GM06990 (cell line): ENCODE data around the gene ANKRD53.

Experiments used
- DNase-seq: peaks from one replicate; pipeline ENCODE4 v3.0.0-alpha.2; 2011; ENCODE audit not compliant: insufficient read length; ENCODE audit errors: extremely low read depth
- H3K27me3 ChIP-seq: replicated peaks from 2 replicates; pipeline ENCODE4 v1.6.0; 2011; ENCODE audit warnings: low read length; ENCODE audit not compliant: control insufficient read depth, insufficient read depth
- H3K36me3 ChIP-seq: 2 replicates; pipeline ENCODE4 v1.5.1; 2011; ENCODE audit warnings: low read length; ENCODE audit not compliant: control insufficient read depth, insufficient read depth
- H3K4me3 ChIP-seq: replicated peaks from 2 replicates; pipeline ENCODE4 v1.5.1; 2011; ENCODE audit warnings: low read depth, mild to moderate bottlenecking, control low read depth, low read length
- TF ChIP-seq, protein P1 (sequence below): IDR thresholded peaks from 2 replicates; pipeline ENCODE4 v1.5.1; 2011; ENCODE audit warnings: low read length, control low read depth, mild to moderate bottlenecking, inconsistent platforms; ENCODE audit not compliant: insufficient read depth, poor library complexity, severe bottlenecking

Gene ANKRD53, protein sequence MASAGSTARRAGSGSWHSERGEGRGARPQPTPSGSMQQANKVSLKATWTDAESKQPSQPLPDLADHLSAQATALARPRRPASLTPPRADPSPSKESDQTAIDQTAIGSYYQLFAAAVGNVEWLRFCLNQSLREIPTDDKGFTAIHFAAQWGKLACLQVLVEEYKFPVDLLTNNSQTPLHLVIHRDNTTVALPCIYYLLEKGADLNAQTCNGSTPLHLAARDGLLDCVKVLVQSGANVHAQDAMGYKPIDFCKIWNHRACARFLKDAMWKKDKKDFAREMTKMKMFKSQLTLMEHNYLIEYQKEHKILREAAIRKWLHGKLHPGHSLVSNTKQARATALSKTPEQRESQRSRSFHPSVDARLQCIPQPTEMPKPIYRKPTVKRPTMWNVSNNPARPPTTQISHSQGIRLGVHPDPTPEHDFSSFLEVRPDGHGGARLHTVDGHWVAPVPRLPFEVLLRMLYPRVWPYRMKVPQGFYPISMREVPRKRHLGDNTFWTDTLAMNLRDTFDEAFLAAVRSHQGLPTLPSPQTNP

DNA sequence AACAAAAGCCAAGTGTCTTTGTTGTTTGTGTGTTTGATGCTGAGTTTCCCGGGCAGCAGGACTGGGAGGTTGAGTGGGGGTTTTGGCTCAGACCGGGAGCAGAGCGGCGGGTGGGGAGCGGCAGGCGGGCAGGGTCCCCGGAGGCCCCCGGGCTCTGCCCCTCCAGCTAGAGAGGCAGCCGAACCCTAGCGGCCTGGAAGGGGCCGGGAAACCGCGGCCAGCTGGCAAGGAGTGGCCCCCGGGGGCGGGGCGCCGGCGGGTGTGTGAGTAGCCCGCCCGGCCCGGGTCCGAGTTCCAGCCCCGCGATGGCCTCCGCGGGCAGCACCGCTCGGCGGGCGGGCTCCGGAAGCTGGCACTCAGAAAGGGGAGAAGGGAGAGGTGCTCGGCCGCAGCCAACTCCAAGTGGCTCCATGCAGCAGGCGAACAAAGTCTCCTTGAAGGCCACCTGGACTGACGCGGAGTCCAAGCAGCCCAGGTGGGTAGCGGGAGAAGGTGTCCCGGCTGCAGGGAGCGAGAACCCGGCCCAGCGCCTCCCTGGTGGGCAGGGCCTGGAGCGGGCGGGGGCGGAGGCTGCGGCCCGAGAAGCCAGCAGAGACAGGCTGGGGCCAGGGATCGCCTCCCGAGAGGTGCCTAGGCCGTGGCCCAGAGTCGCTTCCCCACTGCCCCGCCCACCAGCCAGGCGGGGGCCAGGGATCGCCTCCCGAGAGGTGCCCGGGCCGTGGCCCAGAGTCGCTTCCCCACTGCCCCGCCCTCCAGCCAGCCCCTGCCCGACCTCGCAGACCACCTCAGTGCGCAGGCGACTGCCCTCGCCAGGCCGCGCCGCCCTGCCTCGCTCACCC, at the start of gene ANKRD53:
Gene ANKRD53, plus strand, starts transcription at position 290 of the 839 bp plus-strand sequence. Its CDS starts 16 bp downstream, at position 306.
- H3K4me3 ChIP-seq: peak within 1 kb of the TSS; percentile 68
- no peaks in the 10 kb centered on the region for H3K36me3 ChIP-seq
- DNase-seq: peak; percentile 41
- no peaks in the 10 kb centered on the region for H3K27me3 ChIP-seq
- TF ChIP-seq, protein P1, sequence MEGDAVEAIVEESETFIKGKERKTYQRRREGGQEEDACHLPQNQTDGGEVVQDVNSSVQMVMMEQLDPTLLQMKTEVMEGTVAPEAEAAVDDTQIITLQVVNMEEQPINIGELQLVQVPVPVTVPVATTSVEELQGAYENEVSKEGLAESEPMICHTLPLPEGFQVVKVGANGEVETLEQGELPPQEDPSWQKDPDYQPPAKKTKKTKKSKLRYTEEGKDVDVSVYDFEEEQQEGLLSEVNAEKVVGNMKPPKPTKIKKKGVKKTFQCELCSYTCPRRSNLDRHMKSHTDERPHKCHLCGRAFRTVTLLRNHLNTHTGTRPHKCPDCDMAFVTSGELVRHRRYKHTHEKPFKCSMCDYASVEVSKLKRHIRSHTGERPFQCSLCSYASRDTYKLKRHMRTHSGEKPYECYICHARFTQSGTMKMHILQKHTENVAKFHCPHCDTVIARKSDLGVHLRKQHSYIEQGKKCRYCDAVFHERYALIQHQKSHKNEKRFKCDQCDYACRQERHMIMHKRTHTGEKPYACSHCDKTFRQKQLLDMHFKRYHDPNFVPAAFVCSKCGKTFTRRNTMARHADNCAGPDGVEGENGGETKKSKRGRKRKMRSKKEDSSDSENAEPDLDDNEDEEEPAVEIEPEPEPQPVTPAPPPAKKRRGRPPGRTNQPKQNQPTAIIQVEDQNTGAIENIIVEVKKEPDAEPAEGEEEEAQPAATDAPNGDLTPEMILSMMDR: no peak

DNA sequence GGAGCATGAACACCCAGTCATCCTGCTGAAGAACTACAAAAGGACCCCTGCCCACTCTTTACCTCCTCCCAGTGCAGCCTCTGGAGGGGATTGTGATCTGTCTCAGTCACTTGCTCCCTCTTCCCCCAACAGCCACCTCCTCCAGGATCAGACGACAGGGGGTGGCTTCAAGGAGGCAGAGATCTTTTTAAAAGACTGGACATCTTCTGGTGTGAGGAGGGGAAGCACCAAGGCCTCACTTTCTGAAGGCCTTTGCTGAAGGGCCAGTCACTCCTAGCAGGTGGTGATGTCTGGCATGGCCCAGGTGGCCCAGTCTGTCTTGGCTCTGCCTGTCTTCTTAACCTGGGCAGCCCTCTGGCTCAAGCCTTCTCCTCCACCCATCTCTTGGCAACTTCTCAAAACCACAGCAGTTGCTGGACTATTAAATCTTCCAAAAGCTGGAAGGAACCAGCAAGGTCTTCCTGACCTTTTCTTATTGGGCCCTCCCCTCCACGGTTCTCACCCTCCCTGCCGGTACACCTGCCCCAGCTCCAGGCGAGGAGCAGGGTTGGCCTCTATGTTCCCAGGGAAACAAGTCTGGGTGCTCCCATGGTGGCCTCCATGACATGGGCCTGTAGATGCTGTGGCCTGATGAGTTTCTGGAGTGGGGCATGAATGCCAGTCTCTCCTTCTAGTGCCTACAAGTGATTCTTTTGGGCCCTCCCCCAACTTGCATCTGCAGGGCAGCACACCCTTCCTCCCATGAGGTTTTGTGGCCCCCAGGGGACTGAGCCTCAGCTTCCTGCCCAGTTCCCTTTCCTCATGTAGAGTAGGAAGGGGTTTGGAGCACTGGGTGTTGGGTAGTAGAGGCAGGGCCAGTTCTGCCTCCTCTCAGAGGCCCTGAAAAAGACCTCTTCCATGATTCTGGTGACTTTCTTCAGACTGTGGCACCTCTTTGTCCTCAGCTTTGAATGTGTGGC, 47.8 kb upstream of the ANKRD53 start:
- Histone ChIP-seq H3K27me3 (no peaks in the 10 kb centered on the region; the same call in none of the 2 replicates), H3K36me3 (no peaks in the 10 kb centered on the region), H3K4me3 (no peak overlapping the region)
- TF ChIP-seq, protein P1: no peak
- no peak for DNase-seq

DNA sequence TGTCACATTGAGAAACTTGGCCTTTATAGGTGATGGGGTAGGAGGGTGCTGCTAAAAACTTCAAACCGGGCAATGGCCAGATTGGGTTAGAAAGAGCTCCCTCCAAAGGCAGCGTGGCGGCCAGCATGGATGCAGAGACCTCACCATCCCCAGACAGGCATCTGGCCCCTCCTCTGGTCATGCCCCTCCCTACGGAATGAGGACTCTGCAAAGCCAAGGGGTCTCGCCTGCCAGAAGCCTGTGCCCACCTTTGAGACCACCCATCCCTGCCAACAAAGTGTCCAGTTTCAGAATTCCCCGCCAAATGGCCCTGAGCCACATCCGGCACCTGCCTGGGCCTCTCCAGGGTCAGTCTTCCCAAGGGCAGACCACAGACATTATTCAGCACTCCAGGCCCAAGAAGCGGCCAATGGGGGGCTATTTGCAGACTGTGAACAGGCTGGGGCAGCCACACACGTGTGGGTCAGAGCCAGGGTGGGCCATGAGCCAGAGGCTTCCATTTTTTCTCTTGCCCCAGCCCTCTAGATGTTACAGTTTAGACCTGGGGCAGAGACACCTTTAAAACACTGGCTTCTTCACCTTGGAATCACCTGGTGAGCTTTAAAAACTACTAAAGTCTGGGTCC, 46.9 kb upstream of the ANKRD53 start:
- no peak for DNase-seq

DNA sequence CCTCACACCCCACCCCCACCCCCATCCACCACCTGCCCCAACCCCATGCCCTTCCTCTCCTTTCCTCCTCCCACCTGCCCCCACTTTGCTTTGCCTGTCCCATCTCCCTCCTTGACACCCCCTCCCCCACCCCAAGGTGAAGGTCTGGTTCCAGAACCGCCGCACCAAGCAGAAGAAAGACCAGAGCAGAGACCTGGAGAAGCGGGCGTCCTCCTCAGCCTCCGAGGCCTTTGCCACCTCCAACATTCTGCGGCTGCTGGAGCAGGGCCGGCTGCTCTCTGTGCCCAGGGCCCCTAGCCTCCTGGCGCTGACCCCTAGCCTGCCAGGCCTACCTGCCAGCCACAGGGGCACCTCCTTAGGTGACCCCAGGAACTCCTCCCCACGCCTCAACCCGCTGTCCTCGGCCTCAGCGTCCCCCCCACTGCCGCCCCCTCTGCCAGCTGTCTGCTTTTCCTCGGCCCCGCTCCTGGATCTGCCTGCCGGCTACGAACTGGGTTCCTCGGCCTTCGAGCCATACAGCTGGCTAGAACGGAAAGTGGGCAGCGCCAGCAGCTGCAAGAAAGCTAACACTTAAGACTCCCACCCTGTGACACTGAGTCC, 45.7 kb upstream of the ANKRD53 start:
- TF ChIP-seq, protein P1: no peak
- no peak for DNase-seq
- Histone ChIP-seq H3K27me3 (no peaks in the 10 kb centered on the region; the same call in none of the 2 replicates), H3K36me3 (no peaks in the 10 kb centered on the region), H3K4me3 (no peak overlapping the region)

More for the DNA sequence above, 46.9 kb upstream of the ANKRD53 start:
- Histone ChIP-seq H3K27me3 (no peaks in the 10 kb centered on the region; the same call in 1 of the 2 replicates), H3K4me3 (no peak overlapping the region), H3K36me3 (no peaks in the 10 kb centered on the region)
- TF ChIP-seq, protein P1: no peak

DNA sequence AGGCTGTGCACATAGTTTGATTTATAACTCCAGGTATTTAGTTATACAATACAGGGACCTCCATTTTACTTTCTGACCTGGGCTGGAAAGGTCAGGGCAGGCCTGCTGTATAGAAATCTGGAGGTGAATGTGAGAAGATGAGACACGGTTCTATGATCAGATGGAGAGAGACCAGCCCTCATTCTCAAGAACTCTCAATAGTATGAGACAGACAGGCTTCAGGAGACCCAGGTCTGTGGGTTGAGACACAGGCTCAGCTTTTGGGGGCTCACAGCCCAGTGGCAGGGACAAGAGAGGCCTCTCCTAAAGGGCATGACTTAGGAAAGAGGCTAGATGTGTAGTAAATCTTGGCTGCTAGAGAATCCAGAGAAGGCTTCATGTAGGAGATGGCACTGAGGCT, 43.4 kb upstream of the ANKRD53 start:
- Histone ChIP-seq H3K4me3 (no peak overlapping the region), H3K27me3 (no peaks in the 10 kb centered on the region; the same call in none of the 2 replicates), H3K36me3 (no peaks in the 10 kb centered on the region)
- no peak for DNase-seq
- TF ChIP-seq, protein P1: no peak
